Colonic mucosa (tissue), 4 donors: Measurements from ENCODE around the gene MCTP1. TPM values are rescaled to one million over a fixed set of nuclear protein-coding genes. Genes with fewer than 3 reads are reported as not detected.

ENCODE experiments used
- DNase-seq: peaks from one replicate; pipeline ENCODE4 v3.0.0-alpha.2; 2020
- H3K27ac ChIP-seq: fragments of 200-600 bp; one replicate; pipeline ENCODE4 v1.8.0; 2021
- H3K27me3 ChIP-seq: fragments of 200-600 bp; one replicate; pipeline ENCODE4 v1.8.0; 2021
- H3K36me3 ChIP-seq: fragments of 200-600 bp; one replicate; pipeline ENCODE4 v1.8.0; 2021
- H3K4me1 ChIP-seq: fragments of 200-600 bp; one replicate; pipeline ENCODE4 v1.8.0; 2021; ENCODE audit warnings: mild to moderate bottlenecking
- H3K4me3 ChIP-seq: fragments of 200-600 bp; one replicate; pipeline ENCODE4 v1.8.0; 2021
- H3K9ac ChIP-seq, 2 donors: one replicate each; pipeline ENCODE4 v1.7.0; 2013; ENCODE audit warnings: control low read depth in 2 of 2, low read depth in 2 of 2, low read length in 2 of 2
- H3K9me3 ChIP-seq: fragments of 200-600 bp; one replicate; pipeline ENCODE4 v1.8.0; 2021
- intact Hi-C: fragments of 100-400 bp; cut with DNase I; formaldehyde crosslinking; loops from one replicate; pipeline ENCODE4 v1.14.1; 2022
- total RNA-seq, 2 donors: library from RNA; stranded (reverse); fragmentation: NEBNext Ultra II Directional in 1 of 2; extraction: Animal tissue kit (Norgen Biotek cat#: 25700) in 1 of 2; gene quantifications; one replicate each; pipeline ENCODE4 v1.2.1, GENCODE V29; 2021
- TF ChIP-seq, protein P1 (sequence below): fragments of 200-600 bp; IDR thresholded peaks from one replicate; pipeline ENCODE4 v1.8.0; 2022; ENCODE audit warnings: antibody characterized with exemption, mild to moderate bottlenecking
- donor health status: healthy.
- donor health status: DM: no; HTN: no; CAD: no.
- donor health status: DM: no; HTN: no; CAD: no.

The MCTP1 gene
- total RNA-seq, 2 donors from 2014 or later = 2.8 to 10.3 TPM

DNA sequence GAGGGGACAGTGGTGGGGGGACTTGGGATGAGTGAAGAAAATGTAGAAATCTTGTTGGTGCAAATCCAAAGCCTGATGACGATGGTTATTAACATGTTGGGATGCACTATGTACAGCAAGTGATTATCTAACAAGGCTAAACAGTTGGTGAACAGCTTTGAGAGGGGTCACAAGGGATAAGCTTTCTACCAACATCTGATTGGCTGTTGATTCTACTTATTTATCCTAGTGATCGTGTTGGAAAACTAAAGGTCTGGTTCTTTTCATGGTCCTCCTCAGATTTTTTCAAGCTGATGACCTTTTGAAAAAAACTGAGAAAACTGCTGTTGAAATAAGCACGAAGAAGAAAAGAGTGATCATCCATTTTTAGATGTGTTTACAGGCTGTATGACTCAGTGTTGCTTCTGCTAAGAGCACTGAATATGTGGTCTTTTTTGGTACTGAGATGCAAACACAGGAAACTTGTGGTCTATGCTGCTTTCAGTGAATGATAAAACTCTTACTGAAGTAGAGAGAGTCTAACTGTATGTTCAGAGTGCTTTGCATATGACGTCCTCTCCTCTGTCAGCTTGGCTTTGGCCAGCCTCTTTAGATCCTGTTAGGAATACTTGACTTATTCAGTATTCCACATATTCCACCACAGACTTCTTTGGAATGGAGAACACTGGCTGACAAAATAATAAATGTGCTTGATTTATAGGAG lies 491.6 kb downstream of the MCTP1 start:
- DNase-seq = no peak
- H3K36me3 ChIP-seq = no peaks in the 10 kb centered on the region
- peak overlapping the region; percentile 12 for H3K27ac ChIP-seq
- intact Hi-C loops = no loop called here
- TF ChIP-seq, protein P1, sequence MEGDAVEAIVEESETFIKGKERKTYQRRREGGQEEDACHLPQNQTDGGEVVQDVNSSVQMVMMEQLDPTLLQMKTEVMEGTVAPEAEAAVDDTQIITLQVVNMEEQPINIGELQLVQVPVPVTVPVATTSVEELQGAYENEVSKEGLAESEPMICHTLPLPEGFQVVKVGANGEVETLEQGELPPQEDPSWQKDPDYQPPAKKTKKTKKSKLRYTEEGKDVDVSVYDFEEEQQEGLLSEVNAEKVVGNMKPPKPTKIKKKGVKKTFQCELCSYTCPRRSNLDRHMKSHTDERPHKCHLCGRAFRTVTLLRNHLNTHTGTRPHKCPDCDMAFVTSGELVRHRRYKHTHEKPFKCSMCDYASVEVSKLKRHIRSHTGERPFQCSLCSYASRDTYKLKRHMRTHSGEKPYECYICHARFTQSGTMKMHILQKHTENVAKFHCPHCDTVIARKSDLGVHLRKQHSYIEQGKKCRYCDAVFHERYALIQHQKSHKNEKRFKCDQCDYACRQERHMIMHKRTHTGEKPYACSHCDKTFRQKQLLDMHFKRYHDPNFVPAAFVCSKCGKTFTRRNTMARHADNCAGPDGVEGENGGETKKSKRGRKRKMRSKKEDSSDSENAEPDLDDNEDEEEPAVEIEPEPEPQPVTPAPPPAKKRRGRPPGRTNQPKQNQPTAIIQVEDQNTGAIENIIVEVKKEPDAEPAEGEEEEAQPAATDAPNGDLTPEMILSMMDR = no peak
- H3K27me3 ChIP-seq = no peaks in the 10 kb centered on the region
- no peak overlapping the region for H3K9ac ChIP-seq
- H3K4me3 ChIP-seq = no peak overlapping the region
- no peaks in the 10 kb centered on the region for H3K9me3 ChIP-seq
- H3K4me1 ChIP-seq = no peaks in the 10 kb centered on the region

DNA sequence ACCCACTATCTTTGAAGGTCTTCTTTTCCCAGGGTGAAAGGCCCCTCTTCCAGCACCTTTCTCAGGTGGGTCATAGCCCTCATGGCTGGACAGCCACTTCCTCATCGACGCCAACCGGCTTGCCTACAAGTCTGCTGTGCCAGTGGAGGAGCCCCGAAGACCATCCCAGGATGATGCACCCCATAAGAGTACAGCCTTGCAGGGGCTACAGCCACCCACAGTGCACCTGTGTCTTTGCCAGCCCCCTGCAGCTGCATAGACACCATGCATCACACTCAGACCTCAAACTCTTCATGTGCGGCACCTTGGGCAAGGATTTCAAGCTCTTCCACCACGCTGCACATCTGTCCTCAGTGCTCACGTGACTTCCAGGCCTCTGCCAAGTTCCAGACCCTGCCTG lies 493.1 kb downstream of the MCTP1 start:
- Histone ChIP-seq H3K4me3 (no peak overlapping the region), H3K9ac (no peak overlapping the region), H3K27ac (no peak overlapping the region), H3K27me3 (no peaks in the 10 kb centered on the region), H3K36me3 (no peaks in the 10 kb centered on the region), H3K4me1 (no peaks in the 10 kb centered on the region), H3K9me3 (no peaks in the 10 kb centered on the region)
- TF ChIP-seq, protein P1 = no peak
- DNase-seq = no peak
- intact Hi-C loops = no loop called here

DNA sequence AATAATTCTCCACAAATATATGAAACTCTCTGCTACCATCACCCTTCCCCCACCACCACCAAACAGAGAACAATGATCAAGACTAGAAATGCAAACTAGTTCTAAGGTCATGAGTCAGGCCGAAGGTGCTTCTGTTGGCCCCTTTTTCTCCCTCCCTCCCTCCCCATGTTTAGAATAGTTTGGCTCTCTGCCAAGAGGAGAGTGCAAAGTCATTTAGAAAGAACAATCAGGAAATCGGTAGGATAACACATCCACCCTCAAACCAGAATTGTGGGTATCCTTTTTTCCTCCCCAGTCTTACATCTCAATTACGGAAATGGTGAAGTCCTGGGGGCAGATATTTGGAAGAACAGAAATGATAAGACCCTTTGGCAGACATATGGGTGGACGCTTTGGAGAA lies 496.4 kb downstream of the MCTP1 start:
- Histone ChIP-seq H3K36me3 (no peaks in the 10 kb centered on the region), H3K9ac (no peak overlapping the region), H3K4me1 (no peaks in the 10 kb centered on the region), H3K4me3 (no peak overlapping the region), H3K27ac (no peak overlapping the region), H3K27me3 (no peaks in the 10 kb centered on the region), H3K9me3 (no peaks in the 10 kb centered on the region)
- TF ChIP-seq, protein P1 = no peak
- DNase-seq = no peak
- intact Hi-C loops = no loop called here

DNA sequence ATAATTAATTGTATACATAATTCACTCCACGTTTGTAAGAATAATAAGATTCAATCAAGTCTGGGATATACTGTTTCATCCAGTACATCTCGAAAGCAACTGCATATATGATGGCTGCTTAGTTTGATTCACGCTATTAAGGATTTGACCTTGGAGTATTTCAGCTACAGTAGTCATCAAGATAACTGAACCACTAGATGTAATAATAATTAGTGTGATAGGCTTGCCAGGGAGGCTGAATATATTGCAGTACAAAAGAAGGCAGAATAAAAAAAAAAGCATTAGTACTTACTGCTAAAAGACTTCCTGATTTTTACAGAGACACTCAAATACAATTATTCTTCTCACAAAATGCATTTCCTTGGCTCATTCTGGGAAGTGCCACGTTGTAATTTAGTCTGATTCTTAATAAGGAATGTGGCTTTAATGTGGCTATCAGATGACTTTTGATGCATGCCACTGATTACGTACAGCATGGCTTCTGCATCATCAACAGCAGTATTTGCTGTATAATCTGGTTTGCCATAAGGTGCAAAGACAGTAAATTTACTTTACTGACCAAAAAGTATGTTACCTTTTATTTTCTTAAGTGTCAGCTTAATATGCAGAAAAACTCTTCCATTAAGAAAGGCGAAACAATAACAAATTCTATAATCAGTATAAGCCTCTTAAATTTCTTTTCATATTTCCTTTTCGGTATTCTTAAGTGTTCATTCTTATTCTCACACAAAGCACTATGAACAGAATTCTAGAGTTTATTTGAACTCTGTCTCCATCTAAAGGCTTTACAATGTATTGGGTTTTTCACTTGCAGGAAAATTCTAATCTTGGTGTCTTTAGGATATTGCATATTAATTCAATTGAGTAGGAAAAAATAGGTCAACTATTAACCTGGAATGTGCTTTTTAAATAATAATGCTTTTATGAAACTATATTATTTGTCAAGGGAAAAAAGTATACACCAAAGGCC lies 500.1 kb downstream of the MCTP1 start:
- H3K4me3 ChIP-seq = no peak overlapping the region
- H3K36me3 ChIP-seq = no peaks in the 10 kb centered on the region
- no peak overlapping the region for H3K27ac ChIP-seq
- no peaks in the 10 kb centered on the region for H3K9me3 ChIP-seq
- intact Hi-C loops = no loop called here
- no peaks in the 10 kb centered on the region for H3K27me3 ChIP-seq
- no peak overlapping the region for H3K9ac ChIP-seq
- DNase-seq = no peak
- TF ChIP-seq, protein P1 = no peak
- H3K4me1 ChIP-seq = no peaks in the 10 kb centered on the region

DNA sequence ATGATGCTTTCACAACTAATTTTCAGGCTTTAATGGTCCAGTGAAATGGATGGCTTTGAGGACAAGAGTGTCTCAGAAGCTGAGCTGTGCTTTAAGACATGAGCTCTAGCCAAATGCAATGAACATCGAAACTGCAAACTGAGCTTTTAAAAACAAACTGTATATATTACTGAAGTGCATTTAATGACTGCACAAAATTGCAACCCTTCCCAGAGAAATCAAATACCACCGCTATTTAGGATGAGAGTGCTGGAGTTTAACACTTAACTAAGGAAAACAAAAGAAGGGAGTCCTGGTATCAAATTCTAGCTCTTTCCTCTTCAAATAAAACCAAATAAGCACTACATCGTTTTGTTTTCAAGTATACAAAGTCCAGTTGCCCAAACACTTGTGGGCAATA lies 502.5 kb downstream of the MCTP1 start:
- H3K27me3 ChIP-seq = no peaks in the 10 kb centered on the region
- intact Hi-C loops = no loop called here
- no peak overlapping the region for H3K4me3 ChIP-seq
- H3K9me3 ChIP-seq = no peaks in the 10 kb centered on the region
- no peaks in the 10 kb centered on the region for H3K4me1 ChIP-seq
- H3K27ac ChIP-seq = no peak overlapping the region
- no peak for DNase-seq
- H3K36me3 ChIP-seq = no peaks in the 10 kb centered on the region
- TF ChIP-seq, protein P1 = no peak
- no peak overlapping the region for H3K9ac ChIP-seq
